Fibroblast of lung (primary cell): ENCODE results near the gene S100A5. TPM values are rescaled to one million over a fixed set of nuclear protein-coding genes. Genes with fewer than 3 reads are reported as not detected.

ENCODE experiments used
- DNase-seq, 2 donors: peaks; one replicate each; pipeline versions ENCODE4 v3.0.0 to v3.0.0-alpha.2; 2010; ENCODE audit warnings: low read depth in 2 of 2
- H2AFZ ChIP-seq: 2 replicates; pipeline ENCODE4 v1.5.1; 2012; ENCODE audit warnings: low read length, control low read depth, inconsistent platforms
- H3K27ac ChIP-seq: 2 replicates; pipeline ENCODE4 v1.5.1; 2011; ENCODE audit warnings: low read length, control low read depth; ENCODE audit not compliant: insufficient read depth
- H3K27me3 ChIP-seq: 2 replicates; pipeline ENCODE4 v1.5.1; 2011; ENCODE audit warnings: mild to moderate bottlenecking, low read length; ENCODE audit not compliant: control insufficient read depth, insufficient read depth
- H3K36me3 ChIP-seq: 2 replicates; pipeline ENCODE4 v1.5.1; 2011; ENCODE audit warnings: low read length; ENCODE audit not compliant: control insufficient read depth, insufficient read depth
- H3K4me1 ChIP-seq: 2 replicates; pipeline ENCODE4 v1.5.1; 2011; ENCODE audit warnings: low read length; ENCODE audit not compliant: control insufficient read depth, insufficient read depth; ENCODE audit errors: extremely low read depth
- H3K4me2 ChIP-seq: 2 replicates; pipeline ENCODE4 v1.5.1; 2011; ENCODE audit warnings: low read length, control low read depth; ENCODE audit not compliant: insufficient read depth; ENCODE audit errors: extremely low read depth
- H3K4me3 ChIP-seq, 4 experiments: fragments of 200-600 bp in 1 of 4; sonication (generic) in 1 of 4; replicated peaks in 1 of 4; 2 replicates each; pipeline ENCODE4 v1.5.1; 2011 to 2016; ENCODE audit warnings: low read length in 4 of 4, low read depth in 3 of 4, mild to moderate bottlenecking in 3 of 4, control low read depth in 2 of 4, inconsistent platforms in 1 of 4, mixed read lengths in 1 of 4; ENCODE audit not compliant: insufficient read depth in 1 of 4; ENCODE audit errors: control extremely low read depth in 1 of 4
- H3K79me2 ChIP-seq: 2 replicates; pipeline ENCODE4 v1.5.1; 2012; ENCODE audit warnings: mild to moderate bottlenecking, low read length, inconsistent platforms; ENCODE audit not compliant: control insufficient read depth, insufficient read depth
- H3K9ac ChIP-seq: 2 replicates; pipeline ENCODE4 v1.5.1; 2011; ENCODE audit warnings: mild to moderate bottlenecking, low read length, control low read depth; ENCODE audit not compliant: insufficient read depth
- H3K9me3 ChIP-seq: 2 replicates; pipeline ENCODE4 v1.5.1; 2012; ENCODE audit warnings: low read depth, low read length; ENCODE audit not compliant: control insufficient read depth, insufficient read depth
- H4K20me1 ChIP-seq: 2 replicates; pipeline ENCODE4 v1.5.1; 2011; ENCODE audit warnings: low read length; ENCODE audit not compliant: control insufficient read depth, insufficient read depth; ENCODE audit errors: extremely low read depth
- EZH2 ChIP-seq: IDR thresholded peaks from 2 replicates; pipeline ENCODE4 v1.5.1; 2012; ENCODE audit warnings: low read length, control low read depth, mild to moderate bottlenecking; ENCODE audit errors: missing control alignments
- polyA plus RNA-seq, 2 donors: library from polyadenylated mRNA; depleted of rRNA in 1 of 2; stranded (reverse) in 1 of 2; unstranded in 1 of 2; fragments of >200 nt; gene quantifications; 2 replicates each; pipeline ENCODE4 v1.2.1, GENCODE V29; 2011 to 2012; ENCODE audit warnings: missing spikeins in 1 of 2
- total RNA-seq: library from RNA; depleted of rRNA; stranded (reverse); fragments of >200 nt; gene quantifications from 2 replicates; pipeline ENCODE4 v1.2.1, GENCODE V29; 2014
- TF ChIP-seq, protein P1 (sequence below), 2 donors: IDR thresholded peaks in 1 of 2; conservative IDR thresholded peaks in 1 of 2; 1 replicate in 1 of 2; 2 replicates in 1 of 2; pipeline ENCODE4 v1.5.1; 2011 to 2012; ENCODE audit warnings: low read length in 2 of 2, control low read depth in 1 of 2, inconsistent platforms in 1 of 2, low read depth in 1 of 2, mild to moderate bottlenecking in 1 of 2

S100A5 gene
- total and polyA plus RNA-seq, 2 donors (not counting 1 experiment from before 2014, with no cell fraction given) = 0.20 TPM; not detected in 1

DNA sequence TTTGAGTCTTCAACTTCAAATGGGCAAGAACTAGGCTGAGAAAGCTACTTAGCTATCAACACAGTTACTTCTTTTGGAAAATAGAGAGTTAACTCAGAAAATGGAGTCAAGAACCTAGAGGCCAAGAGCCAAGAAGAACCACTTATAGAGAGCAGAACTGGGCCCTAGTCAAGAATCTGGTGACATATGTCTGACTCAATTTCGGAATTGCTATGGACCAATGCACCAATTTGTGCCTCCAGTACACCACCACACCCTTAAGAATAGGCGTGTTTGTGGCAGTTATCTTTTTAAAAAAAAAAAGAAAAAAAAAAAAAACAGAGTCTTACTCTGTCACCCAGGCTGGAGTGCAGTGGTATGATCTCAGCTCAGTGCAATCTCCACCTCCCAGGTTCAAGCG is 17.1 kb upstream of the S100A5 start:
- Histone ChIP-seq H3K27me3 (no peaks in the 10 kb centered on the region), H3K9ac (no peak overlapping the region), H3K79me2 (no peaks in the 10 kb centered on the region), H3K4me2 (no peak overlapping the region), H3K9me3 (no peaks in the 10 kb centered on the region), H2AFZ (no peak overlapping the region), H3K27ac (no peak overlapping the region), H3K4me1 (peaks cover 17% of the 10 kb centered on the region), H3K4me3 (no peak overlapping the region), H4K20me1 (no peaks in the 10 kb centered on the region), H3K36me3 (no peaks in the 10 kb centered on the region)
- TF ChIP-seq, protein P1, sequence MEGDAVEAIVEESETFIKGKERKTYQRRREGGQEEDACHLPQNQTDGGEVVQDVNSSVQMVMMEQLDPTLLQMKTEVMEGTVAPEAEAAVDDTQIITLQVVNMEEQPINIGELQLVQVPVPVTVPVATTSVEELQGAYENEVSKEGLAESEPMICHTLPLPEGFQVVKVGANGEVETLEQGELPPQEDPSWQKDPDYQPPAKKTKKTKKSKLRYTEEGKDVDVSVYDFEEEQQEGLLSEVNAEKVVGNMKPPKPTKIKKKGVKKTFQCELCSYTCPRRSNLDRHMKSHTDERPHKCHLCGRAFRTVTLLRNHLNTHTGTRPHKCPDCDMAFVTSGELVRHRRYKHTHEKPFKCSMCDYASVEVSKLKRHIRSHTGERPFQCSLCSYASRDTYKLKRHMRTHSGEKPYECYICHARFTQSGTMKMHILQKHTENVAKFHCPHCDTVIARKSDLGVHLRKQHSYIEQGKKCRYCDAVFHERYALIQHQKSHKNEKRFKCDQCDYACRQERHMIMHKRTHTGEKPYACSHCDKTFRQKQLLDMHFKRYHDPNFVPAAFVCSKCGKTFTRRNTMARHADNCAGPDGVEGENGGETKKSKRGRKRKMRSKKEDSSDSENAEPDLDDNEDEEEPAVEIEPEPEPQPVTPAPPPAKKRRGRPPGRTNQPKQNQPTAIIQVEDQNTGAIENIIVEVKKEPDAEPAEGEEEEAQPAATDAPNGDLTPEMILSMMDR (conservative IDR thresholded peaks at IDR 0.05 in 1 of 2, IDR thresholded peaks at IDR 0.05 in 1 of 2; ENCODE audit: low read depth in 1 of 2, low read length in 2 of 2) = no peak
- no peak for TF ChIP-seq EZH2
- no peak for DNase-seq

DNA sequence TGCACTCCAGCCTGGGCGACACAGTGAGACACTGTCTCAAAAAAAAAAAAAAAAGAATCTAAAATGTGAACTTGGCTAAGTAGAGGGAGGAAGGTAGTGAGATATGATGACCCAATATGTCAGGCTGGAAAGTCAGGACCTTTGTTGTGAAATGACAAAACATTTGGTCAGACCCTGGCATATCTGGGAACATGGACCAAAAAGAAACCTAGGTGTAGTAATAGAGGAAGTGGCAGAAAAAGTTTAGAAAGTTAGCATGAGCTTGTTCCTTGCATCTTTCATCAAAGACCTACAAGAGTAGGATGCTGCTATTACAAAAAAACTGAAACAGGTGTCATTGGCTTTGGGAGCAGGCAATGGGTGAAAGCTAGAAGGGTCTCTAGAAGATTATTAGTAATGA is 15.6 kb upstream of the S100A5 start:
- H3K4me2 ChIP-seq = no peak overlapping the region
- no peak overlapping the region for H3K9ac ChIP-seq
- peaks cover 20% of the 10 kb centered on the region for H3K4me1 ChIP-seq
- DNase-seq = no peak
- no peak overlapping the region for H3K27ac ChIP-seq
- TF ChIP-seq, protein P1 (conservative IDR thresholded peaks at IDR 0.05 in 1 of 2, IDR thresholded peaks at IDR 0.05 in 1 of 2; ENCODE audit: low read depth in 1 of 2, low read length in 2 of 2) = no peak
- no peak for TF ChIP-seq EZH2
- H3K79me2 ChIP-seq = no peaks in the 10 kb centered on the region
- H3K36me3 ChIP-seq = no peaks in the 10 kb centered on the region
- H3K27me3 ChIP-seq = no peaks in the 10 kb centered on the region
- H2AFZ ChIP-seq = no peak overlapping the region
- H3K9me3 ChIP-seq = no peaks in the 10 kb centered on the region
- no peak overlapping the region for H3K4me3 ChIP-seq
- no peaks in the 10 kb centered on the region for H4K20me1 ChIP-seq

DNA sequence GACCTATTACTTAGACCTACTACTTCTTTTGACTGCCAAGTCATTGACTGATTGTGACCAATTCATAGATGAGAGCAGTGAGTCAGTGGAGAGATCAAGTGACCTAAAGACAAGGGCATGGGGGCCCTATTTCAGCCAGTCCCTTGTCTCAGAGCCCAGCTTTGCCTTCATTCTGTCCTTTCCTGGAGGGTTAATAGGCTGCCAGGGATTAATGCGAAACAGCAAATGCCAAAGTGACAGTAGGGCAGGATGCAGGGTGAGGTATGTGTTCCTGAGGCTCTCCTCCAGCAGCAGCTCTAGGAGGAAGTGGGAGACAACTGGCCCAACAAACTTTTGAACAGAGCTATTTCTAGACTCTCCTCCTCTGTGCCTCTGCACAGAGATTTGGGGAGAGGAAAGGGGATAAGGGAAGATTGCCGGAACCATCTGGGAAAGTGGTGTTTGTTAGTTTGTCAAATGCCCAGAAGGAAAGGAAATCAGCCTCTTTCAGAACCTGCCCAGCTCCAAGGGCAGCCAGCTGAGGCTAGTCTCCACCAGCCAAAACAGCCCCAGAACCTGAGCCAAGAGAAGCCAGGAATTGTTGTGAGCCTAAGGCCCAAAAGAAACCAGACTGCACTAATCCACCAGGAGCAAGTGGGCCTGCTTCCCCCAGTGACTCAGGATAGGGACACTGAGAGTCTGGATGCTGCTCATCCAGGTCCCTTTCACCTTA is 13.3 kb upstream of the S100A5 start:
- H3K79me2 ChIP-seq = no peaks in the 10 kb centered on the region
- no peaks in the 10 kb centered on the region for H3K9me3 ChIP-seq
- no peaks in the 10 kb centered on the region for H3K27me3 ChIP-seq
- peak; percentile 19 to 32 for DNase-seq
- peak overlapping the region; percentile 59 for H3K4me2 ChIP-seq
- no peaks in the 10 kb centered on the region for H4K20me1 ChIP-seq
- H3K36me3 ChIP-seq = no peaks in the 10 kb centered on the region
- TF ChIP-seq EZH2 = no peak
- TF ChIP-seq, protein P1 (conservative IDR thresholded peaks at IDR 0.05 in 1 of 2, IDR thresholded peaks at IDR 0.05 in 1 of 2; ENCODE audit: low read depth in 1 of 2, low read length in 2 of 2) = no peak
- peak overlapping the region; percentile 16 for H3K9ac ChIP-seq
- H3K27ac ChIP-seq = peak overlapping the region; percentile 61
- H2AFZ ChIP-seq = peak overlapping the region; percentile 0
- no peak overlapping the region for H3K4me3 ChIP-seq
- peaks cover 29% of the 10 kb centered on the region for H3K4me1 ChIP-seq
